Left lung (tissue), 10 donors: ENCODE data around the gene TADA2B. TPM values are rescaled to one million over a fixed set of nuclear protein-coding genes. Genes with fewer than 3 reads are reported as not detected.

Experiments
- ATAC-seq: fragments of 200-7000 bp; cut with Tn5 transposase; one replicate; pipeline ENCODE4 v1.9.1; 2020; ENCODE audit warnings: moderate library complexity
- DNase-seq, 4 donors: peaks; one replicate each; pipeline ENCODE4 v3.0.0-alpha.2; 2013 to 2020
- H3K27ac ChIP-seq, 2 donors: fragments of 200-600 bp; sonication (generic) in 1 of 2; one replicate each; pipeline versions ENCODE4 v1.5.0 to v1.8.0; 2020 to 2021
- H3K27me3 ChIP-seq, 2 donors: fragments of 200-600 bp; sonication (generic) in 1 of 2; one replicate each; pipeline versions ENCODE4 v1.5.0 to v1.8.0; 2020 to 2021
- H3K36me3 ChIP-seq, 2 donors: fragments of 200-600 bp; sonication (generic) in 1 of 2; one replicate each; pipeline versions ENCODE4 v1.5.0 to v1.8.0; 2020 to 2021
- H3K4me1 ChIP-seq, 2 donors: fragments of 200-600 bp; one replicate each; pipeline ENCODE4 v1.8.0; 2021
- H3K4me3 ChIP-seq, 2 donors: fragments of 200-600 bp; sonication (generic) in 1 of 2; one replicate each; pipeline versions ENCODE4 v1.5.0 to v1.8.0; 2020 to 2021; ENCODE audit warnings: mild to moderate bottlenecking in 1 of 2
- H3K9me3 ChIP-seq, 2 donors: fragments of 200-600 bp; sonication (generic) in 1 of 2; one replicate each; pipeline versions ENCODE4 v1.5.0 to v1.8.0; 2020 to 2021
- CTCF ChIP-seq, 2 donors: fragments of 200-600 bp; sonication (generic) in 1 of 2; IDR thresholded peaks; one replicate each; pipeline versions ENCODE4 v1.5.0 to v1.8.0; 2021; ENCODE audit warnings: antibody characterized with exemption in 2 of 2
- intact Hi-C, 2 donors: fragments of 100-400 bp; cut with DNase I; formaldehyde crosslinking; loops; one replicate each; pipeline versions ENCODE4 v1.11.2 to v1.14.2; 2022
- polyA plus RNA-seq, 6 donors: library from polyadenylated mRNA; unstranded; fragments of 120-200 nt; gene quantifications; one replicate each; pipeline ENCODE4 v1.2.1, GENCODE V29; 2013; ENCODE audit not compliant: insufficient read length in 6 of 6
- total RNA-seq, 2 donors: library from RNA; stranded (reverse); fragmentation: NEBNext Ultra II Directional; extraction: Animal tissue kit (Norgen Biotek cat#: 25700); gene quantifications; one replicate each; pipeline ENCODE4 v1.2.1, GENCODE V29; 2021
- donor health status: DM: no; HTN: yes; CAD: no.
- donor health status: DM: no; HTN: no; CAD: no.

Gene TADA2B
- total and polyA plus RNA-seq, 8 donors, result 12.9 to 20.1 (median 16.0) TPM

GRCh38 chr4:7009564-7009963 is 33.6 kb upstream of the TADA2B start:
- intact Hi-C loops, result no loop called here
- H3K27ac ChIP-seq, result no peak overlapping the region
- no peaks in the 10 kb centered on the region for H3K27me3 ChIP-seq
- no peak overlapping the region for H3K4me3 ChIP-seq
- no peak for ATAC-seq
- no peaks in the 10 kb centered on the region for H3K9me3 ChIP-seq
- no peak for DNase-seq
- TF ChIP-seq CTCF (IDR thresholded peaks at IDR 0.05), result no peak
- H3K4me1 ChIP-seq, result no peaks in the 10 kb centered on the region
- peaks cover 0 to 100% of the 10 kb centered on the region in 2 donors for H3K36me3 ChIP-seq

GRCh38 chr4:7013175-7013574 is 30.0 kb upstream of the TADA2B start:
- H3K36me3 ChIP-seq, result peaks cover 0 to 100% of the 10 kb centered on the region in 2 donors
- no peak for ATAC-seq

GRCh38 chr4:7014815-7015214 is 28.4 kb upstream of the TADA2B start:
- H3K27me3 ChIP-seq, result no peaks in the 10 kb centered on the region
- TF ChIP-seq CTCF (IDR thresholded peaks at IDR 0.05), result no peak
- H3K9me3 ChIP-seq, result no peaks in the 10 kb centered on the region
- DNase-seq, result no peak
- no peak overlapping the region for H3K4me3 ChIP-seq
- no peak overlapping the region for H3K27ac ChIP-seq
- no peak for ATAC-seq
- peaks cover 0 to 97% of the 10 kb centered on the region in 2 donors for H3K36me3 ChIP-seq
- H3K4me1 ChIP-seq, result no peaks in the 10 kb centered on the region
- intact Hi-C loops, result no loop called here

More at GRCh38 chr4:7013175-7013574, 30.0 kb upstream of the TADA2B start:
- DNase-seq, result no peak
- no peaks in the 10 kb centered on the region for H3K9me3 ChIP-seq
- no peak overlapping the region for H3K27ac ChIP-seq
- H3K27me3 ChIP-seq, result no peaks in the 10 kb centered on the region
- intact Hi-C loops, result no loop called here
- TF ChIP-seq CTCF (IDR thresholded peaks at IDR 0.05), result no peak
- no peaks in the 10 kb centered on the region for H3K4me1 ChIP-seq
- no peak overlapping the region for H3K4me3 ChIP-seq

- intact Hi-C loops, result no loop called here
- TF ChIP-seq CTCF (IDR thresholded peaks at IDR 0.05), result no peak
Observed at GRCh38 chr4:7015383-7016035, 27.7 kb upstream of the TADA2B start.

GRCh38 chr4:7016086-7016485 is 27.1 kb upstream of the TADA2B start:
- Histone ChIP-seq H3K27ac (no peak overlapping the region), H3K9me3 (no peaks in the 10 kb centered on the region), H3K36me3 (peaks cover 0 to 95% of the 10 kb centered on the region in 2 donors), H3K27me3 (no peaks in the 10 kb centered on the region), H3K4me3 (no peak overlapping the region), H3K4me1 (no peaks in the 10 kb centered on the region)
- TF ChIP-seq CTCF (IDR thresholded peaks at IDR 0.05), result no peak
- ATAC-seq, result no peak
- DNase-seq, result no peak
- intact Hi-C loops, result no loop called here

More at GRCh38 chr4:7015383-7016035, 27.7 kb upstream of the TADA2B start:
- Histone ChIP-seq H3K4me1 (no peaks in the 10 kb centered on the region), H3K9me3 (no peaks in the 10 kb centered on the region), H3K27me3 (no peaks in the 10 kb centered on the region), H3K27ac (no peak overlapping the region), H3K4me3 (no peak overlapping the region), H3K36me3 (peaks cover 0 to 95% of the 10 kb centered on the region in 2 donors)
- DNase-seq (no peak), ATAC-seq (no peak)
